CD4-positive, alpha-beta T cell treated with Interleukin-15 for 4 hours (primary cell): Measurements from ENCODE around the gene SEPTIN10.
"Not testable (repeated sequence)": the region's sequence is repeated elsewhere in the genome, so short reads cannot be mapped to it uniquely, and the experiment has no call there.

ENCODE experiments used
- DNase-seq: peaks from one replicate; pipeline ENCODE4 v3.0.0-alpha.2; 2020; ENCODE audit warnings: low spot score

Gene SEPTIN10

GRCh38 chr2:109601783-109602182, 12.0 kb downstream of the SEPTIN10 start:
- no peak for DNase-seq

- no peak for DNase-seq
These were observed 16.5 kb downstream of the SEPTIN10 start for GRCh38 chr2:109597283-109597682.

GRCh38 chr2:109595644-109596043, 18.1 kb downstream of the SEPTIN10 start:
- DNase-seq: no peak

- no peak for DNase-seq
These were observed 19.4 kb downstream of the SEPTIN10 start for GRCh38 chr2:109594246-109594885.

GRCh38 chr2:109592905-109593304, 20.9 kb downstream of the SEPTIN10 start:
- DNase-seq: no peak

GRCh38 chr2:109591206-109591605, 22.6 kb downstream of the SEPTIN10 start:
- no peak for DNase-seq

- no peak for DNase-seq
These were observed 27.1 kb downstream of the SEPTIN10 start for GRCh38 chr2:109586687-109587086.

GRCh38 chr2:109582928-109583895, 30.6 kb downstream of the SEPTIN10 start:
- no peak for DNase-seq

GRCh38 chr2:109577630-109578029, 36.1 kb downstream of the SEPTIN10 start:
- not testable (repeated sequence) for DNase-seq

GRCh38 chr2:109575373-109575772, 38.4 kb downstream of the SEPTIN10 start:
- no peak for DNase-seq

GRCh38 chr2:109563980-109564550, 49.7 kb downstream of the SEPTIN10 start:
- no peak for DNase-seq

GRCh38 chr2:109563288-109563687, 50.5 kb downstream of the SEPTIN10 start:
- no peak for DNase-seq

- DNase-seq: no peak
These were observed 51.3 kb downstream of the SEPTIN10 start for GRCh38 chr2:109562421-109562820.

- DNase-seq: no peak
These were observed 53.5 kb downstream of the SEPTIN10 start for GRCh38 chr2:109560265-109560664.

- DNase-seq: no peak
These were observed 55.5 kb downstream of the SEPTIN10 start for GRCh38 chr2:109558076-109558882.

GRCh38 chr2:109557309-109557708, 56.5 kb downstream of the SEPTIN10 start:
- DNase-seq: no peak

GRCh38 chr2:109555346-109555900, 58.3 kb downstream of the SEPTIN10 start:
- no peak for DNase-seq

- DNase-seq: no peak
These were observed 59.0 kb downstream of the SEPTIN10 start for GRCh38 chr2:109554758-109555157.

GRCh38 chr2:109549016-109549590, 64.7 kb downstream of the SEPTIN10 start:
- no peak for DNase-seq

GRCh38 chr2:109547280-109547679, 66.5 kb downstream of the SEPTIN10 start:
- DNase-seq: no peak
